Pulmonary artery endothelial cell (primary cell): ENCODE results near the gene CAMSAP2. TPM values are rescaled to one million over a fixed set of nuclear protein-coding genes. Genes with fewer than 3 reads are reported as not detected.

Experiments used
- DNase-seq: peaks from one replicate; pipeline ENCODE4 v3.0.0-alpha.2; 2011; ENCODE audit warnings: low read depth, low spot score
- total RNA-seq: library from RNA; depleted of rRNA; stranded (reverse); fragments of >200 nt; gene quantifications from 2 replicates; pipeline ENCODE4 v1.2.3, GENCODE V29; 2014

The CAMSAP2 gene
- total RNA-seq, 1 donor from 2014 or later = 26.1 TPM

GRCh38 chr1:200874694-200875093, 136.0 kb downstream of the CAMSAP2 start:
- DNase-seq = no peak

GRCh38 chr1:200875416-200875815, 136.7 kb downstream of the CAMSAP2 start:
- no peak for DNase-seq

- no peak for DNase-seq
Observed at GRCh38 chr1:200877010-200877409, 138.3 kb downstream of the CAMSAP2 start.

- no peak for DNase-seq
Observed at GRCh38 chr1:200877839-200878551, 139.3 kb downstream of the CAMSAP2 start.

GRCh38 chr1:200880212-200880611, 141.5 kb downstream of the CAMSAP2 start:
- no peak for DNase-seq

GRCh38 chr1:200883118-200883517, 144.4 kb downstream of the CAMSAP2 start:
- no peak for DNase-seq

- no peak for DNase-seq
Observed at GRCh38 chr1:200885623-200886402, 147.1 kb downstream of the CAMSAP2 start.

GRCh38 chr1:200886594-200886993, 147.9 kb downstream of the CAMSAP2 start:
- no peak for DNase-seq

GRCh38 chr1:200887036-200887435, 148.3 kb downstream of the CAMSAP2 start:
- no peak for DNase-seq

GRCh38 chr1:200887772-200888348, 149.2 kb downstream of the CAMSAP2 start:
- DNase-seq = no peak

GRCh38 chr1:200888349-200888838, 149.7 kb downstream of the CAMSAP2 start:
- DNase-seq = no peak

- no peak for DNase-seq
Observed at GRCh38 chr1:200889571-200889970, 150.9 kb downstream of the CAMSAP2 start.

GRCh38 chr1:200890027-200890426, 151.3 kb downstream of the CAMSAP2 start:
- DNase-seq = no peak

GRCh38 chr1:200890818-200891773, 152.4 kb downstream of the CAMSAP2 start:
- DNase-seq = no peak

- DNase-seq = no peak
Observed at GRCh38 chr1:200891774-200892157, 153.1 kb downstream of the CAMSAP2 start.

- no peak for DNase-seq
Observed at GRCh38 chr1:200892546-200892945, 153.9 kb downstream of the CAMSAP2 start.

GRCh38 chr1:200892958-200893357, 154.3 kb downstream of the CAMSAP2 start:
- no peak for DNase-seq

GRCh38 chr1:200893411-200893901, 154.8 kb downstream of the CAMSAP2 start:
- no peak for DNase-seq

GRCh38 chr1:200894712-200895442, 156.2 kb downstream of the CAMSAP2 start, which contains the start of gene INAVA:
Gene INAVA (plus strand): TSS chr1:200894900. CDS start chr1:200898401, 3,501 bp downstream.
- no peak for DNase-seq

- DNase-seq = no peak
Observed at GRCh38 chr1:200895443-200895789, 156.7 kb downstream of the CAMSAP2 start.
